Measurements from ENCODE around the gene SORCS1.

DNA sequence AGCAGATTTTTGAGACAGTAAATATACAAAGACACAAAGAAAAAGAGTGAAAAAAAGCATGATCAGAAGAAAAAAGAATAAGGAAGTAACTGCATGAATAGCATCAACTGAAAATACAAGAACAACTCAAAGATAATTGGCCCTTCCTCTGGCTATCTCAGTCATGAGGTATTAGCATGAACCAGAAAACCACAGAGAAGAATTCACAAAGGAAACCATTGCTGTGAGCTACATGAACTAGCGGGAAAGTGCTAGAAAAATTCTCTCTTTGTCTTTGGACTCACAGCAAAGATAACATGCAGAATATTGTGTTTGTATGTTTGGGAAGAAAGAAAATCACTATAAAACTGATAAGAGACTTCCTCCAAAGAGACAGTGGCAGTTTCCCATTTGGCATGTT, 82.9 kb downstream of the SORCS1 start:
- no peak for TF ChIP-seq POLR2AphosphoS5 (IDR thresholded peaks at IDR 0.05)
- TF ChIP-seq, protein P1, sequence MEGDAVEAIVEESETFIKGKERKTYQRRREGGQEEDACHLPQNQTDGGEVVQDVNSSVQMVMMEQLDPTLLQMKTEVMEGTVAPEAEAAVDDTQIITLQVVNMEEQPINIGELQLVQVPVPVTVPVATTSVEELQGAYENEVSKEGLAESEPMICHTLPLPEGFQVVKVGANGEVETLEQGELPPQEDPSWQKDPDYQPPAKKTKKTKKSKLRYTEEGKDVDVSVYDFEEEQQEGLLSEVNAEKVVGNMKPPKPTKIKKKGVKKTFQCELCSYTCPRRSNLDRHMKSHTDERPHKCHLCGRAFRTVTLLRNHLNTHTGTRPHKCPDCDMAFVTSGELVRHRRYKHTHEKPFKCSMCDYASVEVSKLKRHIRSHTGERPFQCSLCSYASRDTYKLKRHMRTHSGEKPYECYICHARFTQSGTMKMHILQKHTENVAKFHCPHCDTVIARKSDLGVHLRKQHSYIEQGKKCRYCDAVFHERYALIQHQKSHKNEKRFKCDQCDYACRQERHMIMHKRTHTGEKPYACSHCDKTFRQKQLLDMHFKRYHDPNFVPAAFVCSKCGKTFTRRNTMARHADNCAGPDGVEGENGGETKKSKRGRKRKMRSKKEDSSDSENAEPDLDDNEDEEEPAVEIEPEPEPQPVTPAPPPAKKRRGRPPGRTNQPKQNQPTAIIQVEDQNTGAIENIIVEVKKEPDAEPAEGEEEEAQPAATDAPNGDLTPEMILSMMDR (IDR thresholded peaks at IDR 0.05): no peak

Measured in prostate gland (tissue), 2 donors.